Measurements from ENCODE around the gene FBLIM1.

GRCh38 chr1:15724949-15725880 lies 33.4 kb upstream of the FBLIM1 start:
- TF ChIP-seq CTCF (IDR thresholded peaks at IDR 0.05) (no peak), POLR2A (IDR thresholded peaks at IDR 0.05) (no peak)
